Naive thymus-derived CD8-positive, alpha-beta T cell (primary cell): ENCODE results near the gene EIF1. TPM values are rescaled to one million over a fixed set of nuclear protein-coding genes. Genes with fewer than 3 reads are reported as not detected.
"Not testable (repeated sequence)": the region's sequence is repeated elsewhere in the genome, so short reads cannot be mapped to it uniquely, and the experiment has no call there.

Source experiments
- ATAC-seq, 2 donors: fragments of 150-1000 bp; cut with Tn5 transposase in 1 of 2; sonication (Bioruptor Pico), chemical (Tn5 transposase) in 1 of 2; 1 replicate in 1 of 2; 2 replicates in 1 of 2; pipeline ENCODE4 v1.10.0; 2021; ENCODE audit warnings: mild to moderate bottlenecking in 2 of 2, moderate library complexity in 2 of 2
- POLR2A ChIA-PET: fragments of 350-600 bp; sonication (Branson Sonifier 250); formaldehyde crosslinking; loops from one replicate; lab custom pipeline; 2021; ENCODE audit warnings: antibody characterized with exemption; lab: Charles Lee
- DNase-seq, 10 donors: peaks; one replicate each; pipeline versions ENCODE4 v3.0.0 to v3.0.0-alpha.2; 2020 to 2022
- H3K27ac Mint-ChIP-seq, 10 donors: one replicate each; pipeline ENCODE4 v1.8.0; 2020 to 2022; ENCODE audit warnings: mild to moderate bottlenecking in 10 of 10, mixed read lengths in 10 of 10, moderate library complexity in 4 of 10, inconsistent platforms in 1 of 10
- H3K27me3 Mint-ChIP-seq, 5 donors: one replicate each; pipeline ENCODE4 v1.8.0; 2021 to 2022; ENCODE audit warnings: mixed read lengths in 5 of 5
- H3K36me3 Mint-ChIP-seq, 3 donors: one replicate each; pipeline ENCODE4 v1.8.0; 2020 to 2022; ENCODE audit warnings: mixed read lengths in 3 of 3, mild to moderate bottlenecking in 2 of 3, inconsistent platforms in 1 of 3
- H3K4me1 Mint-ChIP-seq, 4 donors: one replicate each; pipeline ENCODE4 v1.8.0; 2021 to 2022; ENCODE audit warnings: mixed read lengths in 4 of 4
- H3K4me3 Mint-ChIP-seq, 10 donors: one replicate each; pipeline ENCODE4 v1.8.0; 2020 to 2022; ENCODE audit warnings: mild to moderate bottlenecking in 10 of 10, mixed read lengths in 10 of 10, moderate library complexity in 6 of 10, inconsistent platforms in 1 of 10
- H3K9me3 Mint-ChIP-seq, 9 donors: one replicate each; pipeline ENCODE4 v1.8.0; 2020 to 2022; ENCODE audit warnings: mixed read lengths in 9 of 9, mild to moderate bottlenecking in 3 of 9, inconsistent platforms in 1 of 9, moderate library complexity in 1 of 9
- polyA plus RNA-seq, 3 donors: library from polyadenylated mRNA; unstranded; fragments of 300-500 nt; fragmentation: Illumina TruSeq; gene quantifications; one replicate each; pipeline ENCODE4 v1.2.3, GENCODE V29; 2021
- total RNA-seq, 8 experiments: library from RNA in 2 of 8; stranded (reverse) in 2 of 8; gene quantifications; one replicate each; pipeline ENCODE4 v1.2.3 and lab custom pipeline; 2021 to 2026

Gene EIF1
- total and polyA plus RNA-seq, 5 experiments from 2014 or later, result 1,007 to 1,335 (median 1,100) TPM

DNA sequence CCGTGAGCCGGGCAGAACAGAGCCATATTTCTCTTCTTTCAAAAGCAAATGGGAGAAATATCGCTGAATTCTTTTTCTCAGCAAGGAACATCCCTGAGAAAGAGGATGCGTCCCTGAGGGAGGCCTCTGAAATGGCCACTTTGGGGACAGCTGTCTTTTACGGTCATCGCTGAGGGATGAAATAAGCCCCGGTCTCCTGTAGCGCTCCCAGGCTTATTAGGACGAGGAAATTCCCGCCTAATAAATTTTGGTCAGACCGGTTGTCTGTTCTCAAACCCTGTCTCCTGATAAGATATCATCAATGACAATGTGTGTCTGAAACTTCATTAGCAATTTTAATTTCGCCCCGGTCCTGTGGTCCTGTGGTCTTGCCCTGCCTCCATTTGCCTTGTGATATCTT is 2.9 kb upstream of the EIF1 start:
- not testable (repeated sequence) for DNase-seq, H3K9me3 Mint-ChIP-seq, H3K4me3 Mint-ChIP-seq, ATAC-seq, H3K27me3 Mint-ChIP-seq
- H3K4me1 Mint-ChIP-seq, result peaks cover 11 to 28% (median 25%) of the 10 kb centered on the region in 4 donors
- peaks cover 0 to 22% (median 16%) of the 10 kb centered on the region in 3 donors for H3K36me3 Mint-ChIP-seq
- POLR2A ChIA-PET, result interaction anchor here (1.0 to 1.4 kb wide), 3 partner anchors 9 to 20 kb away, joined by 3 to 8 read pairs (median 3); no protein-coding TSS in a partner anchor
- peak overlapping the region in 1 of 10 donors; percentile 61 for H3K27ac Mint-ChIP-seq

- no peak overlapping the region for H3K4me3 Mint-ChIP-seq
- peaks cover 0 to 27% (median 21%) of the 10 kb centered on the region in 3 donors for H3K36me3 Mint-ChIP-seq
- peaks cover 0 to 2% (median 0%) of the 10 kb centered on the region in 9 donors for H3K9me3 Mint-ChIP-seq
- ATAC-seq (no peak), DNase-seq (no peak)
- H3K4me1 Mint-ChIP-seq, result peaks cover 11 to 34% (median 30%) of the 10 kb centered on the region in 4 donors
- POLR2A ChIA-PET, result interaction anchor here (1.0 to 1.4 kb wide), 2 partner anchors 9 to 17 kb away, joined by 3 read pairs; no protein-coding TSS in a partner anchor
- H3K27me3 Mint-ChIP-seq, result no peaks in the 10 kb centered on the region
- peak overlapping the region in 1 of 10 donors; percentile 61 for H3K27ac Mint-ChIP-seq
Measured at GRCh38 chr17:41686281-41686680, 2.4 kb upstream of the EIF1 start.

GRCh38 chr17:41687828-41688640 is 651 bp upstream of the EIF1 start:
- Mint-ChIP-seq H3K4me3 (peak overlapping the region; percentile 90 to 99 (median 96)), H3K27ac (peak overlapping the region; percentile 97 to 100 (median 99)), H3K27me3 (no peaks in the 10 kb centered on the region), H3K4me1 (peaks cover 23 to 47% (median 44%) of the 10 kb centered on the region in 4 donors), H3K9me3 (peaks cover 0 to 2% (median 0%) of the 10 kb centered on the region in 9 donors), H3K36me3 (peaks cover 11 to 45% (median 27%) of the 10 kb centered on the region in 3 donors)
- DNase-seq (peak in 9 of 10 donors; percentile 43 to 93 (median 68)), ATAC-seq (peak; percentile 24 to 26)
- POLR2A ChIA-PET, result interaction anchor here (0.6 to 5.9 kb wide), 54 partner anchors 9 to 1796 kb away, joined by 3 to 271 read pairs (median 4); partner anchors contain the start of genes ACLY, CASC3, DHX58 and DHX8

- H3K4me1 Mint-ChIP-seq, result peaks cover 26 to 49% (median 45%) of the 10 kb centered on the region in 4 donors
- H3K27ac Mint-ChIP-seq, result peak overlapping the region; percentile 87 to 100 (median 99)
- ATAC-seq, result no peak
- POLR2A ChIA-PET, result interaction anchor here (0.6 to 5.9 kb wide), 45 partner anchors 11 to 1794 kb away, joined by 3 to 271 read pairs (median 5); partner anchors contain the start of genes CASC3, DHX8, DNAJC7 and JUP
- peaks cover 0 to 2% (median 0%) of the 10 kb centered on the region in 9 donors for H3K9me3 Mint-ChIP-seq
- peak in 8 of 10 donors; percentile 43 to 76 (median 68) for DNase-seq
- no peaks in the 10 kb centered on the region for H3K27me3 Mint-ChIP-seq
- peak overlapping the region; percentile 90 to 99 (median 96) for H3K4me3 Mint-ChIP-seq
- H3K36me3 Mint-ChIP-seq, result peaks cover 11 to 61% (median 29%) of the 10 kb centered on the region in 3 donors
Measured at GRCh38 chr17:41689497-41690299, 1.0 kb downstream of the EIF1 start.

- Mint-ChIP-seq H3K4me3 (peak overlapping the region; percentile 51 to 99 (median 96)), H3K36me3 (peaks cover 11 to 64% (median 29%) of the 10 kb centered on the region in 3 donors), H3K27ac (peak overlapping the region in 9 of 10 donors; percentile 97 to 100 (median 99)), H3K27me3 (no peaks in the 10 kb centered on the region), H3K9me3 (peaks cover 0 to 2% (median 0%) of the 10 kb centered on the region in 9 donors), H3K4me1 (peaks cover 26 to 49% (median 47%) of the 10 kb centered on the region in 4 donors)
- peak in 3 of 10 donors; percentile 2 to 31 (median 23) for DNase-seq
- POLR2A ChIA-PET, result interaction anchor here (0.6 to 5.9 kb wide), 12 partner anchors 11 to 1130 kb away, joined by 3 to 271 read pairs (median 4); partner anchors contain the start of genes JUP and P3H4
- ATAC-seq, result no peak
Measured at GRCh38 chr17:41690497-41690896, 1.8 kb downstream of the EIF1 start.

GRCh38 chr17:41691031-41691777 is 2.5 kb downstream of the EIF1 start:
- Mint-ChIP-seq H3K36me3 (peaks cover 11 to 67% (median 31%) of the 10 kb centered on the region in 3 donors), H3K4me1 (peaks cover 31 to 55% (median 52%) of the 10 kb centered on the region in 4 donors), H3K27me3 (no peaks in the 10 kb centered on the region), H3K27ac (peak overlapping the region in 9 of 10 donors; percentile 84 to 100 (median 99)), H3K4me3 (peak overlapping the region; percentile 34 to 99 (median 96)), H3K9me3 (peaks cover 0 to 2% (median 0%) of the 10 kb centered on the region in 9 donors)
- DNase-seq (peak in 7 of 10 donors; percentile 21 to 70 (median 48)), ATAC-seq (no peak)
- POLR2A ChIA-PET, result interaction anchor here (0.6 to 5.9 kb wide), 8 partner anchors 11 to 1131 kb away, joined by 3 to 271 read pairs (median 6); partner anchors contain the start of gene P3H4

GRCh38 chr17:41692722-41693521 is 4.2 kb downstream of the EIF1 start:
- peaks cover 0 to 2% (median 0%) of the 10 kb centered on the region in 9 donors for H3K9me3 Mint-ChIP-seq
- peak overlapping the region in 8 of 10 donors; percentile 24 to 100 (median 67) for H3K27ac Mint-ChIP-seq
- H3K36me3 Mint-ChIP-seq, result peaks cover 11 to 67% (median 31%) of the 10 kb centered on the region in 3 donors
- POLR2A ChIA-PET, result interaction anchor here (0.9 to 5.9 kb wide), 4 partner anchors 9 to 93 kb away, joined by 4 to 271 read pairs (median 94); partner anchors contain the start of gene JUP
- DNase-seq (peak in 6 of 10 donors; percentile 8 to 47 (median 27)), ATAC-seq (no peak)
- H3K4me1 Mint-ChIP-seq, result peaks cover 31 to 56% (median 52%) of the 10 kb centered on the region in 4 donors
- H3K4me3 Mint-ChIP-seq, result peak overlapping the region in 3 of 10 donors; percentile 33 to 60 (median 52)
- no peaks in the 10 kb centered on the region for H3K27me3 Mint-ChIP-seq

DNA sequence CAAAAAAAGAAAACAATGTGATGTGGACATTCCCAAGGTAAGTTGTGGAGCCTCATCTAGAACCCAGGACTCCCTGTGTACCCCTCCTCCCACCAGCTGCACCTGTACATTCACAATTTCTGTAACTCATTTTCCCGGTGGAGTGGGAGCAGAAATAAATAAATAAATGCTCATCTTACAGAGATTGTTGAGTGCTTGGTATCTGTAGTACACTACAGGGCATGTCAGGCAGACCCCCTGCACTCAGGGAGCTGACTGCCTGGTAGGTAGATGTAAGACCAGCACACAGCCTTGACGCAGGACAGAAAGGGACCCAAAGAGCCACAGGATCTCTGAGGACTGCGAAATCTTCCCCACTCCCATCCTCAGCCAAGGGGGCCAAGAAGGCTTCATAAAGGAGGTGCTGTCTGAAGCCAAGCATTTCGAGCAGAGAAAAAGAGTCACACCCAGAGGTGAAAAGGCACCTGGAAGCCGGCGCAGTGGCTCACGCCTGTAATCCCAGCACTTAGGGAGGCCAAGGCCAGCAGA is 6.5 kb downstream of the EIF1 start:
- H3K27ac Mint-ChIP-seq, result no peak overlapping the region
- ATAC-seq (no peak), DNase-seq (peak in 1 of 10 donors; percentile 9)
- peaks cover 23 to 42% (median 40%) of the 10 kb centered on the region in 4 donors for H3K4me1 Mint-ChIP-seq
- H3K36me3 Mint-ChIP-seq, result peaks cover 11 to 51% (median 20%) of the 10 kb centered on the region in 3 donors
- H3K9me3 Mint-ChIP-seq, result no peaks in the 10 kb centered on the region
- H3K27me3 Mint-ChIP-seq, result no peaks in the 10 kb centered on the region
- H3K4me3 Mint-ChIP-seq, result no peak overlapping the region
- POLR2A ChIA-PET, result interaction anchor here (1.4 to 1.5 kb wide), 2 partner anchors 10 to 16 kb away, joined by 3 to 9 read pairs; no protein-coding TSS in a partner anchor

- Mint-ChIP-seq H3K27me3 (no peaks in the 10 kb centered on the region), H3K4me1 (peaks cover 23 to 33% (median 31%) of the 10 kb centered on the region in 4 donors), H3K4me3 (peak overlapping the region in 1 of 10 donors; percentile 3), H3K36me3 (peaks cover 11 to 41% (median 11%) of the 10 kb centered on the region in 3 donors), H3K27ac (peak overlapping the region in 9 of 10 donors; percentile 31 to 91 (median 58)), H3K9me3 (no peaks in the 10 kb centered on the region)
- peak; percentile 59 to 90 (median 76) for DNase-seq
- POLR2A ChIA-PET, result interaction anchor here (0.9 to 1.5 kb wide), 2 partner anchors 17 to 19 kb away, joined by 3 to 9 read pairs; no protein-coding TSS in a partner anchor
- peak; percentile 18 to 32 for ATAC-seq
Measured at GRCh38 chr17:41695954-41696757, 7.5 kb downstream of the EIF1 start.
